ENCODE results near the gene ATP1B4. TPM values are rescaled to one million over a fixed set of nuclear protein-coding genes. Genes with fewer than 3 reads are reported as not detected.

Gene ATP1B4
- total RNA-seq, 2 donors from 2014 or later, result not detected

- H3K4me1 Mint-ChIP-seq, result no peaks in the 10 kb centered on the region
- no peaks in the 10 kb centered on the region for H3K9me3 Mint-ChIP-seq
- H3K4me3 Mint-ChIP-seq, result no peak overlapping the region
- no peaks in the 10 kb centered on the region for H3K27me3 Mint-ChIP-seq
- ATAC-seq (replicated peaks), result no peak
- no peaks in the 10 kb centered on the region for H3K36me3 Mint-ChIP-seq (ENCODE audit: low read depth)
- H3K27ac Mint-ChIP-seq, result no peak overlapping the region
Measured at GRCh38 chrX:120357186-120357585, 4.7 kb upstream of the ATP1B4 start.

- no peak overlapping the region for H3K27ac Mint-ChIP-seq
- H3K9me3 Mint-ChIP-seq, result no peaks in the 10 kb centered on the region
- H3K27me3 Mint-ChIP-seq, result no peaks in the 10 kb centered on the region
- no peaks in the 10 kb centered on the region for H3K4me1 Mint-ChIP-seq
- no peaks in the 10 kb centered on the region for H3K36me3 Mint-ChIP-seq (ENCODE audit: low read depth)
- peak; percentile 93 for ATAC-seq (replicated peaks)
- H3K4me3 Mint-ChIP-seq, result no peak overlapping the region
Measured at GRCh38 chrX:120358737-120359456, 3.0 kb upstream of the ATP1B4 start.

DNA sequence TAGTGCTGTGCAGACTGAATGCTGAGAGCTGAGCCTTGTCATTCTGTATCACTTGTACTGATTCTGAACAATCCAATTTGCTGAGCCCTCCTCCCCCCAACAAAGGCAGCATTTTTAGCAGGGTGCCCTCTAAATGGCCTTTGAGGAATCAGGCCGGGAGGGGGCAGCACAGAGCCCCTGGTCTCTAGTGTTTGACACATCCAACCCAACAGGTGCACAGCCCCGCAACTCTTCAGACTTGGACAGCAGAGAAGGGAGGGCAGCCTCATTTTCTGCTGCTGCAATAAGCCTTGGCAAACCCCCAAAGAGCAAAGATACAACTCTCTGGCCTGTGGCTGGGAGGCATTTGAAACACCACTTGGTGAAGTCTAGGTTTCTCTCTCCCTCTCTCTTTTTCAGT is 3.4 kb downstream of the ATP1B4 start:
- no peak for ATAC-seq (replicated peaks)
- Mint-ChIP-seq H3K4me3 (no peak overlapping the region), H3K4me1 (no peaks in the 10 kb centered on the region), H3K27me3 (peaks cover 3% of the 10 kb centered on the region), H3K27ac (no peak overlapping the region), H3K9me3 (no peaks in the 10 kb centered on the region), H3K36me3 (ENCODE audit: low read depth) (no peaks in the 10 kb centered on the region)

DNA sequence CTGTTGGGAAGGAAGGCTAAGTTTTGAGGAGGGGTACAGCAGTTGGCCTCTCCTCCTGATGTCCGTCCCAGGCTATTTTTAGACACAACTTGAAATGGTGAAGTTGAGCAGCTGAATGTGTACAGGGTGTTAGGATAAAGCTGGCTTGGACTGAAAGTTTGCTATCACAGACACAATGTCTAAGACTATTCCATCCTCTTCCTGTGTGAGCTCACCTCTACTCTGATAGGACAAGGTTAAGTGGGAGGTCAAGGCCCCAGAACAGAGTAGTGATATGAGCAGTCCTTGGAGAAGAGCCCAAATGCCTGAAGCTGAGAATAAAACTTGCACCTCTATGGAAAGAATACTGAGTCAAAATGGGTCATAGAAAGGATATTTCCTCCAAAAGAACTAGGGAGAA is 4.1 kb downstream of the ATP1B4 start:
- Mint-ChIP-seq H3K27ac (peak overlapping the region; percentile 73), H3K9me3 (no peaks in the 10 kb centered on the region), H3K36me3 (ENCODE audit: low read depth) (no peaks in the 10 kb centered on the region), H3K4me1 (no peaks in the 10 kb centered on the region), H3K4me3 (no peak overlapping the region), H3K27me3 (peaks cover 3% of the 10 kb centered on the region)
- ATAC-seq (replicated peaks), result no peak

DNA sequence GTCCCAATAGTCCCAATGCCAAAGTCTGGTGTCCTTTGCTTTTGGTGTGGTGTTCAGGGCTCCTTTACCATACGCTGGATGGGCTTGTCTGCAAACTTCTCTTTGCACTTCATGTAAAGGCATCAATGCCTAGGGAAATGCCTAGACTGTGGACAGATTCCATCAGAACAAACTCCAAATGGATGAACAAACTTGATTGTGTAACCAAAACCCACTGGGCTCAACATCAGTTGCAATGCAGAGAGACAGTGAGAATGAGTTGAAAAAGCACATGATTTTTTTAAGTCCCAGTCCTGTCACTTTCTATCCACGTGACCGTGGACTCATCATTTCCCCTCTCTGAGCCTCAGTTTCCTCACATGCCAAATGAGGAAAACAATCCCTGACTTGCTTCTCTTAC is 4.9 kb downstream of the ATP1B4 start:
- H3K36me3 Mint-ChIP-seq (ENCODE audit: low read depth), result no peaks in the 10 kb centered on the region
- ATAC-seq (replicated peaks), result no peak

GRCh38 chrX:120367402-120368109 is 5.7 kb downstream of the ATP1B4 start:
- no peak overlapping the region for H3K27ac Mint-ChIP-seq
- H3K36me3 Mint-ChIP-seq (ENCODE audit: low read depth), result no peaks in the 10 kb centered on the region
- ATAC-seq (replicated peaks), result no peak
- H3K4me1 Mint-ChIP-seq, result no peaks in the 10 kb centered on the region
- no peaks in the 10 kb centered on the region for H3K9me3 Mint-ChIP-seq
- H3K27me3 Mint-ChIP-seq, result peaks cover 3% of the 10 kb centered on the region
- no peak overlapping the region for H3K4me3 Mint-ChIP-seq

More for the DNA sequence above, 4.9 kb downstream of the ATP1B4 start:
- Mint-ChIP-seq H3K4me3 (no peak overlapping the region), H3K4me1 (no peaks in the 10 kb centered on the region), H3K27ac (no peak overlapping the region), H3K27me3 (peaks cover 3% of the 10 kb centered on the region), H3K9me3 (no peaks in the 10 kb centered on the region)

- Mint-ChIP-seq H3K27ac (no peak overlapping the region), H3K27me3 (no peaks in the 10 kb centered on the region), H3K4me3 (no peak overlapping the region), H3K9me3 (no peaks in the 10 kb centered on the region), H3K4me1 (no peaks in the 10 kb centered on the region), H3K36me3 (ENCODE audit: low read depth) (no peaks in the 10 kb centered on the region)
- ATAC-seq (replicated peaks), result no peak
Measured at GRCh38 chrX:120372667-120373370, 10.9 kb downstream of the ATP1B4 start.

GRCh38 chrX:120377179-120377578 is 15.3 kb downstream of the ATP1B4 start:
- H3K27ac Mint-ChIP-seq, result no peak overlapping the region
- H3K4me3 Mint-ChIP-seq, result no peak overlapping the region
- no peaks in the 10 kb centered on the region for H3K9me3 Mint-ChIP-seq
- ATAC-seq (replicated peaks), result no peak
- H3K27me3 Mint-ChIP-seq, result no peaks in the 10 kb centered on the region
- H3K36me3 Mint-ChIP-seq (ENCODE audit: low read depth), result no peaks in the 10 kb centered on the region
- no peaks in the 10 kb centered on the region for H3K4me1 Mint-ChIP-seq

DNA sequence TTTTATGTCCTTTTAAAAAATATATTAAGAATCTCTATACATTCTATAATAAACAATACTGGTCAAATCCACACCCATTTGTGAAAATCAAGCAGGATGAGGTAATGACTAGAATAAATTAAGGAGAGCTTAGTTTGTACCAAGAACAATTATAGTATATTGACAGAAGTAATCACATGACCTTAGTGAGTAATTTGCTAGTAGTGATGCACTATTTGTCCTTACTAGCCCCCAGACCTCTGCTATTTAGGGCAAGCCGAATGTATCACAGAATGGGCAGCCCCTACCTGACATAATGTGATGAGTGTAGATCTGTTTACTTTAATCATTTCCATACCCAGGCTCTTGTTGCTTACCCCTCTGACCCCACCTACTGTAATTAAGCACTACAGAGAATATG is 15.8 kb downstream of the ATP1B4 start:
- Mint-ChIP-seq H3K36me3 (ENCODE audit: low read depth) (no peaks in the 10 kb centered on the region), H3K27me3 (no peaks in the 10 kb centered on the region), H3K9me3 (no peaks in the 10 kb centered on the region), H3K4me1 (no peaks in the 10 kb centered on the region), H3K27ac (no peak overlapping the region), H3K4me3 (no peak overlapping the region)
- no peak for ATAC-seq (replicated peaks)

DNA sequence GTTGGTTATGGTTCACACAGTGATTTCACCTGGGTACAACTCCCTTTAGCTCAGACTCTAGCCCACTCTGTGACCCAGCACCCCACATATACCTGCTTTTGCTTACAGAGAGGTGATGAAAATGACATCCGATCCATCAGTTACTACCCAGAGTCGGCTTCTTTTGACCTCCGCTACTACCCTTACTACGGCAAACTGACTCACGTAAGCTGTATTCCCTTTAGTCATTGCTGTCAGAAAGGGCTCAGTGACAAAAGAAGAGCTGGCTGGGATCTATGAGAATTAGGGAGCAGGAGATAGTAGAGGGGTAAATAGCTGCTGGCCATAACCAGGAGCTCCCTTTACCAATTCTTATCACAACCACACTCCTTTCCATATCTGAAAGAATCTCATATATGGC is 16.7 kb downstream of the ATP1B4 start:
- H3K27ac Mint-ChIP-seq, result no peak overlapping the region
- no peak for ATAC-seq (replicated peaks)
- no peaks in the 10 kb centered on the region for H3K4me1 Mint-ChIP-seq
- no peaks in the 10 kb centered on the region for H3K9me3 Mint-ChIP-seq
- no peaks in the 10 kb centered on the region for H3K36me3 Mint-ChIP-seq (ENCODE audit: low read depth)
- H3K4me3 Mint-ChIP-seq, result no peak overlapping the region
- H3K27me3 Mint-ChIP-seq, result no peaks in the 10 kb centered on the region

DNA sequence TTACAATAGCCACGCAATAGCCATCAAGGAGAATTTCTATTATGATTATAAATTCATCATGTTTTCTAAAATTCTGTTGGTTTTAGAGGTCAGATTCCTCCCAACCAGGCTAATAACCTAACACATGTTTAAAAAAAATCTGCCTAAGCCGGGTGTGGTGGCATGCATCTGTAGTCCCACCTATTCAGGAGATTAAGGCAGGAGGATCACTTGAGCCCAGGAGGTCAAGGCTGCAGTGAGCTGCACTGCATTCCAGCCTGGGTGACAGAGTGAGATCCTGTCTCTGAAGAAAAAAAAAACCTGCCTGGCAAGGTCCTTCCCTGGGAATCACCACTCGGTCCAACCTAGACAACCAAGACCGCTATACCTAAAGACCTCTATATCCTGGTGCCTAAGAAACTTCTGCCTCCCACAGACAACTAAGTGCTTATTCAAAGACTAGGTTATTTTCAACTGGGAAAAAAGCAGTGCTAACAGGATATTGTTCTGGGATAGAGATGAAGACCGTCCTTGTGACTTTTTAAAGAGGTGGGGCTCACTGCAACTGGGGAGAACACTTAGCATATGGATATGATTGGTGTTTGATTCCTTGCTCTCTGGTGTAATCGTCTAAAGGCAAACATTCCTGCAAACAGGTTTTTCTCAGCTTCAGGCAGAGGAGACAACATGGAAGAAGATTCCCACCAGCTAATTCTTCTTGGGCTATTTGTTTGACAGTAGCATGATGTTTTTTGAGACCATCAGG is 18.2 kb downstream of the ATP1B4 start:
- Mint-ChIP-seq H3K27me3 (no peaks in the 10 kb centered on the region), H3K4me3 (no peak overlapping the region), H3K4me1 (no peaks in the 10 kb centered on the region), H3K36me3 (ENCODE audit: low read depth) (no peaks in the 10 kb centered on the region), H3K9me3 (no peaks in the 10 kb centered on the region), H3K27ac (no peak overlapping the region)
- ATAC-seq (replicated peaks), result no peak

- no peak for ATAC-seq (replicated peaks)
- Mint-ChIP-seq H3K4me3 (no peak overlapping the region), H3K27me3 (no peaks in the 10 kb centered on the region), H3K4me1 (no peaks in the 10 kb centered on the region), H3K36me3 (ENCODE audit: low read depth) (no peaks in the 10 kb centered on the region), H3K27ac (no peak overlapping the region), H3K9me3 (no peaks in the 10 kb centered on the region)
Measured at GRCh38 chrX:120380699-120381098, 18.8 kb downstream of the ATP1B4 start.

GRCh38 chrX:120401301-120401700 is 39.4 kb downstream of the ATP1B4 start:
- Mint-ChIP-seq H3K27ac (no peak overlapping the region), H3K27me3 (no peaks in the 10 kb centered on the region), H3K4me1 (no peaks in the 10 kb centered on the region), H3K36me3 (ENCODE audit: low read depth) (no peaks in the 10 kb centered on the region), H3K9me3 (no peaks in the 10 kb centered on the region), H3K4me3 (no peak overlapping the region)
- no peak for ATAC-seq (replicated peaks)

DNA sequence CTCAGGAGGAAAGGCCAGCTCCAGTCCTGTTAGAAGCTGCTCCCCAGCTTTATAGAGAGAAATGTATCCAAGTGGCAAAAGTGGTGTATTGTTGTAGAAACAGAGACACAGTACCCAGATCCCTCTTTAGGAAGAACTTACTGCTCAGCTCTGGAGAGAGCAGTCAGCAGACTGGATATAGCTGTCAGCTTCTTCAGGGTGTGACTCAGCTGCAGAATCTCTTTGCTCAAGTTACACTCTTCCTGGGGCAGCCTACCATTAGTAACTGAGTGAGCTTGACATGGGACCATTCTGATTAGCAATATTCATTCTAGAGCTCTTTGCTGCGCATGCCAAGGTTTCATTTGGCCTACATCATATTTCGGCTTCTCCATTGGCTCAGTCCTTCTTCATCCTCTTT is 40.5 kb downstream of the ATP1B4 start:
- no peak overlapping the region for H3K4me3 Mint-ChIP-seq
- H3K27me3 Mint-ChIP-seq, result no peaks in the 10 kb centered on the region
- H3K36me3 Mint-ChIP-seq (ENCODE audit: low read depth), result no peaks in the 10 kb centered on the region
- H3K9me3 Mint-ChIP-seq, result no peaks in the 10 kb centered on the region
- no peaks in the 10 kb centered on the region for H3K4me1 Mint-ChIP-seq
- no peak overlapping the region for H3K27ac Mint-ChIP-seq
- no peak for ATAC-seq (replicated peaks)

Measured in activated T-helper 17 cell treated with anti-CD3 and anti-CD28 coated beads, Interleukin-2, amount 50 U/mL, for 72 hours (primary cell).